ENCODE measurements around the gene ATP6V1E1.

Gene ATP6V1E1

GRCh38 chr22:17598318-17598717 is 30.2 kb downstream of the ATP6V1E1 start:
- Histone ChIP-seq H3K4me2 (ENCODE audit: low read depth, low read length, poor library complexity, severe bottlenecking) (no peak overlapping the region), H3K9me3 (ENCODE audit: insufficient read depth, low read depth, low read length) (no peaks in the 10 kb centered on the region), H3K4me3 (ENCODE audit: low read length, poor library complexity, severe bottlenecking) (no peak overlapping the region), H4K20me1 (ENCODE audit: insufficient read depth, low read length, poor library complexity, severe bottlenecking) (no peaks in the 10 kb centered on the region), H3K36me3 (ENCODE audit: insufficient read depth, low read length) (peaks cover 65% of the 10 kb centered on the region; the same call in 1 of the 2 replicates), H3K9me2 (replicated peaks; ENCODE audit: low read depth, low read length) (no peaks in the 10 kb centered on the region), H3K9ac (ENCODE audit: low read depth, low read length, poor library complexity, severe bottlenecking) (no peak overlapping the region), H2AFZ (ENCODE audit: low read length) (no peak overlapping the region), H3K4me1 (ENCODE audit: insufficient read depth, low read length, poor library complexity, severe bottlenecking) (no peaks in the 10 kb centered on the region), H3K27me3 (ENCODE audit: insufficient read depth, low read length, poor library complexity, severe bottlenecking) (no peaks in the 10 kb centered on the region), H3K79me2 (ENCODE audit: insufficient read depth, low read length) (peaks cover 2% of the 10 kb centered on the region; the same call in 1 of the 2 replicates), H3F3A (ENCODE audit: low read depth) (no peaks in the 10 kb centered on the region)
- TF ChIP-seq EZH2phosphoT487 (IDR thresholded peaks at IDR 0.05; ENCODE audit: borderline replicate concordance) = no peak
- TF ChIP-seq, protein P1, sequence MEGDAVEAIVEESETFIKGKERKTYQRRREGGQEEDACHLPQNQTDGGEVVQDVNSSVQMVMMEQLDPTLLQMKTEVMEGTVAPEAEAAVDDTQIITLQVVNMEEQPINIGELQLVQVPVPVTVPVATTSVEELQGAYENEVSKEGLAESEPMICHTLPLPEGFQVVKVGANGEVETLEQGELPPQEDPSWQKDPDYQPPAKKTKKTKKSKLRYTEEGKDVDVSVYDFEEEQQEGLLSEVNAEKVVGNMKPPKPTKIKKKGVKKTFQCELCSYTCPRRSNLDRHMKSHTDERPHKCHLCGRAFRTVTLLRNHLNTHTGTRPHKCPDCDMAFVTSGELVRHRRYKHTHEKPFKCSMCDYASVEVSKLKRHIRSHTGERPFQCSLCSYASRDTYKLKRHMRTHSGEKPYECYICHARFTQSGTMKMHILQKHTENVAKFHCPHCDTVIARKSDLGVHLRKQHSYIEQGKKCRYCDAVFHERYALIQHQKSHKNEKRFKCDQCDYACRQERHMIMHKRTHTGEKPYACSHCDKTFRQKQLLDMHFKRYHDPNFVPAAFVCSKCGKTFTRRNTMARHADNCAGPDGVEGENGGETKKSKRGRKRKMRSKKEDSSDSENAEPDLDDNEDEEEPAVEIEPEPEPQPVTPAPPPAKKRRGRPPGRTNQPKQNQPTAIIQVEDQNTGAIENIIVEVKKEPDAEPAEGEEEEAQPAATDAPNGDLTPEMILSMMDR (conservative IDR thresholded peaks at IDR 0.05; ENCODE audit: low read length) = no peak

- TF ChIP-seq, protein P1 (conservative IDR thresholded peaks at IDR 0.05; ENCODE audit: low read length) = no peak
- TF ChIP-seq EZH2phosphoT487 (IDR thresholded peaks at IDR 0.05; ENCODE audit: borderline replicate concordance) = no peak
- H3K4me1 ChIP-seq (ENCODE audit: insufficient read depth, low read length, poor library complexity, severe bottlenecking) = no peaks in the 10 kb centered on the region
- H2AFZ ChIP-seq (ENCODE audit: low read length) = no peak overlapping the region
- H3K4me2 ChIP-seq (ENCODE audit: low read depth, low read length, poor library complexity, severe bottlenecking) = no peak overlapping the region
- H4K20me1 ChIP-seq (ENCODE audit: insufficient read depth, low read length, poor library complexity, severe bottlenecking) = no peaks in the 10 kb centered on the region
- H3K36me3 ChIP-seq (ENCODE audit: insufficient read depth, low read length) = peaks cover 75% of the 10 kb centered on the region; the same call in 1 of the 2 replicates
- no peak overlapping the region for H3K4me3 ChIP-seq (ENCODE audit: low read length, poor library complexity, severe bottlenecking)
- no peaks in the 10 kb centered on the region for H3K9me3 ChIP-seq (ENCODE audit: insufficient read depth, low read depth, low read length)
- no peaks in the 10 kb centered on the region for H3K9me2 ChIP-seq (replicated peaks; ENCODE audit: low read depth, low read length)
- no peak overlapping the region for H3K9ac ChIP-seq (ENCODE audit: low read depth, low read length, poor library complexity, severe bottlenecking)
- H3F3A ChIP-seq (ENCODE audit: low read depth) = no peaks in the 10 kb centered on the region
- H3K27me3 ChIP-seq (ENCODE audit: insufficient read depth, low read length, poor library complexity, severe bottlenecking) = no peaks in the 10 kb centered on the region
- no peaks in the 10 kb centered on the region for H3K79me2 ChIP-seq (ENCODE audit: insufficient read depth, low read length)
Observed at GRCh38 chr22:17597217-17597616, 31.3 kb downstream of the ATP6V1E1 start.

GRCh38 chr22:17596226-17596625 is 32.3 kb downstream of the ATP6V1E1 start:
- H3K4me1 ChIP-seq (ENCODE audit: insufficient read depth, low read length, poor library complexity, severe bottlenecking) = no peaks in the 10 kb centered on the region
- no peaks in the 10 kb centered on the region for H3K79me2 ChIP-seq (ENCODE audit: insufficient read depth, low read length)
- peaks cover 83% of the 10 kb centered on the region; the same call in 1 of the 2 replicates for H3K36me3 ChIP-seq (ENCODE audit: insufficient read depth, low read length)
- no peaks in the 10 kb centered on the region for H4K20me1 ChIP-seq (ENCODE audit: insufficient read depth, low read length, poor library complexity, severe bottlenecking)
- H3K4me2 ChIP-seq (ENCODE audit: low read depth, low read length, poor library complexity, severe bottlenecking) = no peak overlapping the region
- H3K9me3 ChIP-seq (ENCODE audit: insufficient read depth, low read depth, low read length) = no peaks in the 10 kb centered on the region
- H3K9ac ChIP-seq (ENCODE audit: low read depth, low read length, poor library complexity, severe bottlenecking) = no peak overlapping the region
- H3K9me2 ChIP-seq (replicated peaks; ENCODE audit: low read depth, low read length) = no peaks in the 10 kb centered on the region
- no peaks in the 10 kb centered on the region for H3F3A ChIP-seq (ENCODE audit: low read depth)
- no peak overlapping the region for H2AFZ ChIP-seq (ENCODE audit: low read length)
- H3K27me3 ChIP-seq (ENCODE audit: insufficient read depth, low read length, poor library complexity, severe bottlenecking) = no peaks in the 10 kb centered on the region
- TF ChIP-seq, protein P1 (conservative IDR thresholded peaks at IDR 0.05; ENCODE audit: low read length) = no peak
- no peak for TF ChIP-seq EZH2phosphoT487 (IDR thresholded peaks at IDR 0.05; ENCODE audit: borderline replicate concordance)
- no peak overlapping the region for H3K4me3 ChIP-seq (ENCODE audit: low read length, poor library complexity, severe bottlenecking)

Measured in Loucy (cell line).